Smooth muscle cell of the brain vasculature (primary cell): ENCODE measurements around the gene KCNJ18.
"Not testable (repeated sequence)": the region's sequence is repeated elsewhere in the genome, so short reads cannot be mapped to it uniquely, and the experiment has no call there.

Source experiments
- DNase-seq: peaks from one replicate; pipeline ENCODE4 v3.0.0-alpha.2; 2012; ENCODE audit warnings: low read depth, low spot score

Gene KCNJ18

GRCh38 chr17:21691883-21692703 lies at the start of gene KCNJ18:
Gene KCNJ18, plus strand, starts transcription at chr17:21692523. Its CDS starts 10,264 bp downstream, at chr17:21702787.
- not testable (repeated sequence) for DNase-seq

- not testable (repeated sequence) for DNase-seq
Measured at GRCh38 chr17:21648125-21648524, 44.2 kb upstream of the KCNJ18 start.

- DNase-seq: not testable (repeated sequence)
Measured at GRCh38 chr17:21650043-21650442, 42.3 kb upstream of the KCNJ18 start.

- not testable (repeated sequence) for DNase-seq
Measured at GRCh38 chr17:21652049-21652448, 40.3 kb upstream of the KCNJ18 start.

- DNase-seq: not testable (repeated sequence)
Measured at GRCh38 chr17:21653211-21653610, 39.1 kb upstream of the KCNJ18 start.

GRCh38 chr17:21656518-21657309 lies 35.6 kb upstream of the KCNJ18 start:
- DNase-seq: not testable (repeated sequence)

- not testable (repeated sequence) for DNase-seq
Measured at GRCh38 chr17:21659635-21660034, 32.7 kb upstream of the KCNJ18 start.

GRCh38 chr17:21661455-21661854 lies 30.9 kb upstream of the KCNJ18 start:
- not testable (repeated sequence) for DNase-seq

- DNase-seq: not testable (repeated sequence)
Measured at GRCh38 chr17:21663166-21663565, 29.2 kb upstream of the KCNJ18 start.

GRCh38 chr17:21663614-21664474 lies 28.5 kb upstream of the KCNJ18 start:
- not testable (repeated sequence) for DNase-seq

GRCh38 chr17:21665171-21665570 lies 27.2 kb upstream of the KCNJ18 start:
- not testable (repeated sequence) for DNase-seq

GRCh38 chr17:21665935-21666493 lies 26.3 kb upstream of the KCNJ18 start:
- DNase-seq: not testable (repeated sequence)

- DNase-seq: not testable (repeated sequence)
Measured at GRCh38 chr17:21666711-21667412, 25.5 kb upstream of the KCNJ18 start.

- not testable (repeated sequence) for DNase-seq
Measured at GRCh38 chr17:21667413-21668117, 24.8 kb upstream of the KCNJ18 start.

GRCh38 chr17:21668118-21668488 lies 24.2 kb upstream of the KCNJ18 start:
- DNase-seq: not testable (repeated sequence)

- not testable (repeated sequence) for DNase-seq
Measured at GRCh38 chr17:21668746-21669508, 23.4 kb upstream of the KCNJ18 start.

GRCh38 chr17:21669616-21670360 lies 22.5 kb upstream of the KCNJ18 start:
- not testable (repeated sequence) for DNase-seq
